Activated CD8-positive, alpha-beta memory T cell treated with anti-CD3 and anti-CD28 coated beads for 36 hours (primary cell): Measurements from ENCODE around the gene ADGRL1. TPM values are rescaled to one million over a fixed set of nuclear protein-coding genes. Genes with fewer than 3 reads are reported as not detected.

Source experiments
- CTCF ChIA-PET: fragments of 350-600 bp; sonication (Branson Sonifier 250); formaldehyde crosslinking; loops from one replicate; lab custom pipeline; 2021; ENCODE audit warnings: antibody characterized with exemption; lab: Charles Lee
- POLR2A ChIA-PET: fragments of 350-600 bp; sonication (Branson Sonifier 250); formaldehyde crosslinking; loops from one replicate; lab custom pipeline; 2021; ENCODE audit warnings: antibody characterized with exemption; lab: Charles Lee
- total RNA-seq, 2 experiments: library from RNA; stranded (reverse); gene quantifications; one replicate each; pipeline ENCODE4 v1.2.3, GENCODE V29; 2021

ADGRL1 gene
- total RNA-seq, 2 experiments from 2014 or later: 7.4 to 8.3 TPM

DNA sequence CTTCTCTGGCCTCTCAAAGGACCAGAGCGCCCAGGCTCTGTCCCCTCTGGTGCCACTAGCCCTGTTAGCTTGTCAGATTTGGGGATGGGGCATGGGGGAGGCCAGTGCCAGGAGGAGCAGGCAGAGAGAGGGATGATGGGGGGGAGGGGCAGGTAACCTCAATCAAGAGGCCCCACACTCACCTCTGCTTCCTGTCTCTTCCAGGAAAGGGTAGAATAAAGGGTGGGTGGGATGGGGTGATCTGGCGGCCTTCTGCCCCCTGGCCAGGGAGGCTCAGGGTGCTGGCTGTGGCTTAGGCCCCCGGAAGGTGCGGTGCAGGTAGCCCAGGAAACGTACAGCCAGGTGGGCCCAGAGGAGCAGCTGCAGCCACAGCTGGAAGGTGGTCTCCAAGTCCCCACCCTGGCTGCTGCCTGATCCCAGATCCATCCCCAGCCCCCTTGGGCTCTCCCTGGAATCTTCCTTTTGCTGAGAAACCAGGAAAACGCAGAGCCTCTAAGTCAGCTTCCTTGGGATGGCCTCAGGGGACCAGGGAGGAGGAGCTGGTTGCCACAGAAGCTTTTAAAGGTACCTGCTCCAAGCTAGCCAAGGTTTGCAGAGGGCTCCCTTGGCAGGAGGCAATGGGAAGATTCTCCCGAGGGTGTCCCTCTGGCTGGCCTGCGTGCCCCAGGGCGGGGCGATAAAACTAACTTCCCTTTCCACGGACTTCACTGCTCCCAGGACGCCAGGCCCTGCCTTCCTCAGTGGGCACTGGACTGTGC lies 93.7 kb downstream of the ADGRL1 start:
- CTCF ChIA-PET: interaction anchor here (1.3 to 1.6 kb wide), 2 partner anchors 19 to 233 kb away, joined by 3 read pairs; no protein-coding TSS in a partner anchor
- POLR2A ChIA-PET: no interaction called here

DNA sequence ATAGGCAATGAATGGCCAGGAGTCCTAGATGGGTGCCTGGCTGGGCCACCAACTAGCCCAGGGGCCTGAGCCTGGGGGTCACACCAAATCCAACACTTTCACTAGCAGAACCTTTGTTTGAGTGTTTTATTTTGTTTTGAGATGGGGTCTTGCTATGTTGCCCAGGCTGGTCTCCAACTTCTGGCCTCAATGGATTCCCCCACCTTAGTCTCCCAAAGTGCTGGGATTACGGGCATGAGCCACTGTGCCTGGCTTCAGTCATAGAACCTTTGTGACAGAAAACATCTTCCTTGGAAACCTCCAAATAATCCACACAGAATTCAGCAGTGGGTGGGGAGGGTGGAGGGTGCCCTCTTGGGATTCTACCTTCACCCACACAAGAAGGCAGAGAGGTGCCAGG lies 94.5 kb downstream of the ADGRL1 start:
- ChIA-PET CTCF (interaction anchor here (1.6 kb wide), 1 partner anchor 18 kb away, joined by 3 read pairs; no protein-coding TSS in a partner anchor), POLR2A (no interaction called here)

DNA sequence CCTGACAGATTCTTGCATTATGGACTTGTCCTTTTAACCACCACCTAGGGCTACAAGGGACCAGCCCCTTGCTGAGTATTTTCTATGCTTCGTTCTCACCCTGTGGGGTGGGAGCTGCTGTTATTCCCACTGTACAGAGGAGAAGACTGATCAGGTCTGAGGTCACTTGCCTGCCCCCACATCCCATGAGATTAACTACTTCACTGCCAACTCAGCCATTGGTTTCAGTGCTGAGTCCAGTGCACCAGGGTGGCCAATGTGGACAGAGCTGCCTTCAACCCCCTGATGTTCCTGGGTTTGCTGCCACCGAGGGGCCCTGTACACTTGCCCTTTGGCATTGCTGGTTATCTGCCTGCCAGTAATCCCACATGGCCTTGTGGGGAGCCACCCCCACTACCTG lies 95.3 kb downstream of the ADGRL1 start:
- ChIA-PET CTCF (no interaction called here), POLR2A (no interaction called here)

DNA sequence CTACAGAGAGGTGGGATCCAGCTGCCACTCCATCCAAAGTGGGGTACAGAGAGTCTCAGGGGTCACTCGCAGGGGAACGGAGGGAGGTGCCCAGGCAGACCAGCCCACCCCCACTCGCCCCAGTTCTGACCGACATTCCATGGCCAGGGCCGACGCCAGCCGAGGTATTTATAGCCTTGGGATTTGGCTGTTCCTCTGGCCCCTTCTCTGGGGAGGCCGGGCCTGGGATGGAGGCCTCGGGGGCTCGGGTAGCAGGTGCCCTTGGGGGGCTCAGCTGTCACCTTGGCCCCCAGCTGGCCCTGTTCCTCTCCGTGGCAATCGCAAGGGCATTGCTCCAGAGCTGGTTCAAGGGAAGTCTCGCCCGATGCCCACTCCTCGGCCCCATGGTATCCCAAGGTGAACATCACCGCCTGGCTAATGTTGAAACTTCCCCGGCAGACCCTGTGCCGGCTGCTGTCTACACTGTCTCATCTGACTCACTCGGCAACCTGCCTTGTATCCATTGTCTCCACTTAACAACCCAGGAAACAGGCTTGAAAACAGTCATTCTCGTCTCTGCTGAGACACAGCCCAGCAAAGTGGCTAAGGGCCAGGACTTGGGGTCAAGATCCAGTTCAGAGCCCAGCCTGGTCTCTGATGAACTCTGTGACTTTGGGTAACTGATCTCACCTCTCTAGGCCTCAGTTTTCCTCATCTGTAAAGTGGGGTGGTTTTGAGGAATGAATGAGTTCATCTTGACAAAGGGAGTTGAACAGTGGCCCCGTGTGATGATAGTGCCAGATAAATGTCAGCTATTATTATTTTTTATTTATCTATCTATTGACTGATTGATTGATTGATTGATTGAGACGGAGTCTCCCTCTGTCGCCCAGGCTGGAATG lies 98.1 kb downstream of the ADGRL1 start:
- ChIA-PET CTCF (no interaction called here), POLR2A (no interaction called here)

GRCh38 chr19:14106840-14107239 lies 99.1 kb downstream of the ADGRL1 start:
- POLR2A ChIA-PET: no interaction called here
- CTCF ChIA-PET: no interaction called here

- ChIA-PET CTCF (interaction anchor here (0.7 kb wide), 1 partner anchor 317 kb away, joined by 3 read pairs; no protein-coding TSS in a partner anchor), POLR2A (no interaction called here)
Observed at GRCh38 chr19:14105680-14106079, 100.3 kb downstream of the ADGRL1 start.

DNA sequence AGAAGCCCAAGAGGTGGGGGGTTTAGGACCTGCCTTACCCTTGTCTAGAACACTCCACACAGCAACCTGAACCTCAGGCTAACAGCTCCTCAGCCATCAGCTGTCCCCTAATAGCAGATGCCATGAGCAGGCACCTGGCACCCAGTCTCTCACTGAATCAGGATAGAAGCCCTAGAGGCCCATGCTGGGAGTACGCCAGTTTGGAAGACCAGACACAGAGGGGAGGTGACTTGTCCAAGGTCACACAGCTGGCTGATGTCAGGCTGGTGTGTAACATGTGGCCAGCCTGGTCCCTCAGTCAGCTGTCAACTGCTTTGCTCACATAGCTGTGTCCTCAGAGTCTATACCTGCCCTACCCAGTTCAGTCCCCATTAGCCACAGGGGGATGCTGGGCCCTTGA lies 102.7 kb downstream of the ADGRL1 start:
- POLR2A ChIA-PET: interaction anchor here (0.6 kb wide), 1 partner anchor 262 kb away, joined by 5 read pairs; no protein-coding TSS in a partner anchor

GRCh38 chr19:14102756-14103155 lies 103.2 kb downstream of the ADGRL1 start:
- ChIA-PET POLR2A (interaction anchor here (0.6 kb wide), 1 partner anchor 262 kb away, joined by 5 read pairs; no protein-coding TSS in a partner anchor), CTCF (interaction anchor here (0.9 to 3.4 kb wide), 4 partner anchors 12 to 245 kb away, joined by 3 to 19 read pairs (median 3); no protein-coding TSS in a partner anchor)

More for the DNA sequence above, 102.7 kb downstream of the ADGRL1 start:
- CTCF ChIA-PET: interaction anchor here (0.9 to 3.4 kb wide), 5 partner anchors 11 to 245 kb away, joined by 3 to 19 read pairs (median 3); no protein-coding TSS in a partner anchor

DNA sequence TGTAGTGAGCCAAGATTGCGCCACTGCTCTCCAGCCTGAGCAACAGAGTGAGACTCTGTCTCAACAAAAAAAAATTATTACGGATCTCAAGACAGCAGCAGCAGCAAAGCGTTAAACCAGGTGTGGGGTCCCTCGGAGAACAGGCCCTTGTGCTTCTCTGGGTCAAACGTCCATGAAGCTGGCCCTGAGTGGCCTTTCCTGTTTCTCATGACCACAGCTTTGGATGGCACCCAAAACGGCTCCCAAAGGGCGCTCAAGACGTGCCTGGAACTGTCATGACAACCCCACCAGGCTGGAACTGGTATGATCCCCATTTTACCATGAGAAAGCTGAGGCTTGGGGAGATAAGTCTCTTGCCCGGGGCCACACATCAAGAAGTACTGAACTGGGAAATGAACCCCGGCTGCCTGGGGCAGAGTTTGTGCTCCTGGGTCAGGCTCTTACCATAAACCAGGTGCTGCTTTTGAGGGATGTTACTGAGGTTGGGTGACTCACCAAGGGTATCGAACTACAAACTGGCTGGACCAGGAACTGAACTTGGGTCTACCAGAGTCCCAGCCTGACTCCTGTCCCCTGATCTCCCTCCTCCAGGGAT lies 103.8 kb downstream of the ADGRL1 start:
- CTCF ChIA-PET: interaction anchor here (1.1 to 3.4 kb wide), 3 partner anchors 12 to 246 kb away, joined by 3 to 19 read pairs (median 3); no protein-coding TSS in a partner anchor
- POLR2A ChIA-PET: no interaction called here

DNA sequence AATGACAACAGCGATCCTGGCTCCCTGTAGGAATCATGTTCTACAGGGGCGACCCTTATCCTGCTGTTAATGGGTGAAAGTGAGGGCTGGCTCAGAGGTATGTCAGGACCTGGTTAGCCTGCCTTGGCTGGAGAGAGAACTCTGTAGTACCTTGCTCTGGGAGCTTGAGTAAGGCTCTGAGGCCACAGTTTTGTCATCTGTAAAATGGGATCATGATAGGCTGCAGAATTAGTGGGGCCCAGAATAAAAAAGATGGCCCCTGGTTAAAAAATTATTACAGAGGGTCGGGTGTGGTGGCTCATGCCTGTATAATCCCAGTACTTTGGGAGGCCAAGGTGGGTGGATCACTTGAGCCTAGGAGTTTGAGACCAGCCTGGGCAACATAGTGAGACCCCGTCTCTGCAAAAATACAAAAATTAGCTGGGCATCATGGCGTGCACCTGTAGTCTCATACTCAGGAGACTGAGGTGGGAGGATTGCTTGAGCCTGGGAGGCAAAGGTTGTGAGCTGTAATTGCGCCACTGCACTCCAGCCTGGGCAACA lies 104.9 kb downstream of the ADGRL1 start:
- ChIA-PET CTCF (interaction anchor here (3.4 kb wide), 1 partner anchor 14 kb away, joined by 19 read pairs; no protein-coding TSS in a partner anchor), POLR2A (no interaction called here)

Other genes with a start within 250 kb of the ADGRL1 start
- gene RFX1, start 199.8 kb downstream of the ADGRL1 start, total RNA-seq: 10 to 100 TPM; 11.8 to 12.5 TPM
- gene RLN3, start 178.0 kb downstream of the ADGRL1 start, total RNA-seq: not detected
- 10 to 100 TPM; 60.1 to 61.1 TPM for gene IL27RA, start 174.4 kb downstream of the ADGRL1 start, total RNA-seq
- not detected for gene PALM3, start 144.1 kb downstream of the ADGRL1 start, total RNA-seq
- gene MISP3, start 133.4 kb downstream of the ADGRL1 start, total RNA-seq: 1 to 10 TPM; 1.0 to 1.1 TPM
- gene C19orf67, start 120.4 kb downstream of the ADGRL1 start, total RNA-seq: not detected
- gene SAMD1, start 115.4 kb downstream of the ADGRL1 start, total RNA-seq: 10 to 100 TPM; 95.0 to 96.1 TPM
- gene PRKACA, start 88.4 kb downstream of the ADGRL1 start, total RNA-seq: 10 to 100 TPM; 70.5 to 74.1 TPM
- gene ASF1B, start 69.6 kb downstream of the ADGRL1 start, total RNA-seq: 10 to 100 TPM; 79.7 to 83.6 TPM
- 100 to 1,000 TPM; 224 to 225 TPM for gene ADGRE5, start 175.3 kb upstream of the ADGRL1 start, total RNA-seq
- gene DDX39A, start 213.2 kb upstream of the ADGRL1 start, total RNA-seq: 100 to 1,000 TPM; 276 to 286 TPM
- gene PKN1, start 227.1 kb upstream of the ADGRL1 start, total RNA-seq: 100 to 1,000 TPM; 171 to 180 TPM